ENCODE results near the gene TRIM47.

The TRIM47 gene

GRCh38 chr17:75828741-75829140 is 49.6 kb downstream of the TRIM47 start:
- no peak for TF ChIP-seq CTCF (IDR thresholded peaks at IDR 0.05; ENCODE audit: insufficient read depth, missing control alignments)
- FAIRE-seq (no peak), DNase-seq (ENCODE audit: insufficient read length, low spot score) (no peak)

- DNase-seq (ENCODE audit: insufficient read length, low spot score), result no peak
- TF ChIP-seq CTCF (IDR thresholded peaks at IDR 0.05; ENCODE audit: insufficient read depth, missing control alignments), result no peak
- FAIRE-seq, result no peak
Measured at GRCh38 chr17:75828076-75828400, 50.3 kb downstream of the TRIM47 start.

- peak; percentile 92 for TF ChIP-seq CTCF (IDR thresholded peaks at IDR 0.05; ENCODE audit: insufficient read depth, missing control alignments)
- no peak for FAIRE-seq
Measured at GRCh38 chr17:75827308-75828075, 50.9 kb downstream of the TRIM47 start.

GRCh38 chr17:75826561-75827307 is 51.6 kb downstream of the TRIM47 start:
- no peak for FAIRE-seq
- DNase-seq (ENCODE audit: insufficient read length, low spot score), result no peak
- TF ChIP-seq CTCF (IDR thresholded peaks at IDR 0.05; ENCODE audit: insufficient read depth, missing control alignments), result no peak

More at GRCh38 chr17:75827308-75828075, 50.9 kb downstream of the TRIM47 start:
- peak; percentile 99 for DNase-seq (ENCODE audit: insufficient read length, low spot score)

- FAIRE-seq (no peak), DNase-seq (ENCODE audit: insufficient read length, low spot score) (no peak)
- TF ChIP-seq CTCF (IDR thresholded peaks at IDR 0.05; ENCODE audit: insufficient read depth, missing control alignments), result no peak
Measured at GRCh38 chr17:75825748-75826370, 52.5 kb downstream of the TRIM47 start.

GRCh38 chr17:75825149-75825552 is 53.2 kb downstream of the TRIM47 start:
- FAIRE-seq, result no peak
- DNase-seq (ENCODE audit: insufficient read length, low spot score), result no peak
- no peak for TF ChIP-seq CTCF (IDR thresholded peaks at IDR 0.05; ENCODE audit: insufficient read depth, missing control alignments)

All from D721Med (cell line).